OCI-LY1 (cell line): ENCODE results near the gene MYBPC1.
"Not testable (repeated sequence)": the region's sequence is repeated elsewhere in the genome, so short reads cannot be mapped to it uniquely, and the experiment has no call there.

Experiments used
- H2AFZ ChIP-seq: fragments of 200-600 bp; sonication (generic), shearing (Covaris generic); 2 replicates; pipeline ENCODE4 v1.6.0; 2014; ENCODE audit warnings: antibody characterized with exemption, mild to moderate bottlenecking, low read length
- H3F3A ChIP-seq: fragments of 200-600 bp; sonication (generic), shearing (Covaris generic); 2 replicates; pipeline ENCODE4 v1.6.0; 2014; ENCODE audit warnings: mild to moderate bottlenecking, antibody characterized with exemption, low read length, moderate library complexity; ENCODE audit not compliant: insufficient read depth
- H3K27ac ChIP-seq: fragments of 200-600 bp; sonication (generic); 2 replicates; pipeline ENCODE4 v1.5.1; 2014; ENCODE audit warnings: low read length, mixed run types, mild to moderate bottlenecking, low read depth; ENCODE audit not compliant: poor library complexity, severe bottlenecking
- H3K27me3 ChIP-seq: fragments of 200-600 bp; sonication (generic); 2 replicates; pipeline ENCODE4 v1.6.0; 2014; ENCODE audit warnings: antibody characterized with exemption, mild to moderate bottlenecking, low read length, moderate library complexity; ENCODE audit not compliant: insufficient read depth
- H3K36me3 ChIP-seq: fragments of 200-600 bp; sonication (generic); 2 replicates; pipeline ENCODE4 v1.6.1; 2014; ENCODE audit warnings: mild to moderate bottlenecking, antibody characterized with exemption, low read length, moderate library complexity, mixed read lengths; ENCODE audit not compliant: insufficient read depth
- H3K4me1 ChIP-seq: fragments of 200-600 bp; sonication (generic); 2 replicates; pipeline ENCODE4 v1.5.1; 2014; ENCODE audit warnings: mild to moderate bottlenecking, low read length, moderate library complexity; ENCODE audit not compliant: insufficient read depth, severe bottlenecking
- H3K4me2 ChIP-seq: fragments of 200-600 bp; sonication (generic), shearing (Covaris generic); 2 replicates; pipeline ENCODE4 v1.6.1; 2014; ENCODE audit warnings: low read length
- H3K4me3 ChIP-seq: fragments of 200-600 bp; sonication (generic); 2 replicates; pipeline ENCODE4 v1.5.1; 2014; ENCODE audit warnings: low read length, low read depth, mild to moderate bottlenecking, mixed read lengths; ENCODE audit not compliant: poor library complexity, severe bottlenecking
- H3K79me2 ChIP-seq: fragments of 200-600 bp; shearing (Covaris generic); 2 replicates; pipeline ENCODE4 v1.6.1; 2016; ENCODE audit warnings: mixed run types, low read length, mixed read lengths; ENCODE audit not compliant: insufficient read depth
- H3K9ac ChIP-seq: fragments of 200-600 bp; sonication (generic), shearing (Covaris generic); 2 replicates; pipeline ENCODE4 v1.6.1; 2014; ENCODE audit warnings: mild to moderate bottlenecking, low read length, mixed read lengths
- H3K9me2 ChIP-seq: fragments of 200-600 bp; sonication (generic), shearing (Covaris generic); 2 replicates; pipeline ENCODE4 v1.6.1; 2014; ENCODE audit warnings: low read depth, mild to moderate bottlenecking, low read length, mixed read lengths
- H3K9me3 ChIP-seq: fragments of 200-600 bp; shearing (Covaris generic); 2 replicates; pipeline ENCODE4 v1.6.1; 2014; ENCODE audit warnings: low read length, mixed read lengths
- H4K20me1 ChIP-seq: fragments of 200-600 bp; sonication (generic), shearing (Covaris generic); 2 replicates; pipeline ENCODE4 v1.6.0; 2016; ENCODE audit warnings: mild to moderate bottlenecking, low read length; ENCODE audit not compliant: insufficient read depth
- EZH2 ChIP-seq: fragments of 200-600 bp; sonication (generic), shearing (Covaris generic); IDR thresholded peaks from 2 replicates; pipeline ENCODE4 v1.8.0; 2017; ENCODE audit warnings: borderline replicate concordance, mixed run types, mild to moderate bottlenecking, antibody characterized with exemption, low read length, moderate library complexity, mixed read lengths
- TF ChIP-seq, protein P1 (sequence below): fragments of 200-600 bp; sonication (generic), shearing (Covaris generic); IDR thresholded peaks from 2 replicates; pipeline ENCODE4 v1.5.1; 2017; ENCODE audit warnings: mild to moderate bottlenecking, antibody characterized with exemption, low read length, moderate library complexity, mixed read lengths

MYBPC1 gene

DNA sequence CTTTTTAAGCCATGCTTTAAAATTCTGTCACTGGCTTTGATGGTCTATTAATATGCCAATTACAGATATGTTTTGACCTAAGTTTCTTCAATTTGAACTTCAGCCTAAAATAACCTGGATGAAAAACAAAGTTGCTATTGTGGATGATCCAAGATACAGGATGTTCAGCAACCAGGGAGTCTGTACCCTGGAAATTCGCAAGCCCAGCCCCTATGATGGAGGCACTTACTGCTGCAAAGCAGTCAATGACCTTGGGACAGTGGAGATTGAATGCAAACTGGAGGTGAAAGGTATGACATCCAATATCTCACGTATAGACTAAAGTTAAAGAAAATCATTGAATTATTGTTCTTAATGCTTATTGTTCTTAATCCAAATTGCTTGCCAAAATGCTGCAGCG is 85.5 kb downstream of the MYBPC1 start:
- Histone ChIP-seq H3K36me3 (no peaks in the 10 kb centered on the region), H3K79me2 (no peaks in the 10 kb centered on the region), H4K20me1 (no peaks in the 10 kb centered on the region), H3K9ac (no peak overlapping the region), H3K4me3 (no peak overlapping the region), H3K27ac (no peak overlapping the region), H3K9me2 (no peaks in the 10 kb centered on the region), H3K27me3 (no peaks in the 10 kb centered on the region), H3K9me3 (no peaks in the 10 kb centered on the region), H3K4me1 (peaks cover 7% of the 10 kb centered on the region), H3K4me2 (no peak overlapping the region), H2AFZ (no peak overlapping the region), H3F3A (no peaks in the 10 kb centered on the region)
- TF ChIP-seq, protein P1, sequence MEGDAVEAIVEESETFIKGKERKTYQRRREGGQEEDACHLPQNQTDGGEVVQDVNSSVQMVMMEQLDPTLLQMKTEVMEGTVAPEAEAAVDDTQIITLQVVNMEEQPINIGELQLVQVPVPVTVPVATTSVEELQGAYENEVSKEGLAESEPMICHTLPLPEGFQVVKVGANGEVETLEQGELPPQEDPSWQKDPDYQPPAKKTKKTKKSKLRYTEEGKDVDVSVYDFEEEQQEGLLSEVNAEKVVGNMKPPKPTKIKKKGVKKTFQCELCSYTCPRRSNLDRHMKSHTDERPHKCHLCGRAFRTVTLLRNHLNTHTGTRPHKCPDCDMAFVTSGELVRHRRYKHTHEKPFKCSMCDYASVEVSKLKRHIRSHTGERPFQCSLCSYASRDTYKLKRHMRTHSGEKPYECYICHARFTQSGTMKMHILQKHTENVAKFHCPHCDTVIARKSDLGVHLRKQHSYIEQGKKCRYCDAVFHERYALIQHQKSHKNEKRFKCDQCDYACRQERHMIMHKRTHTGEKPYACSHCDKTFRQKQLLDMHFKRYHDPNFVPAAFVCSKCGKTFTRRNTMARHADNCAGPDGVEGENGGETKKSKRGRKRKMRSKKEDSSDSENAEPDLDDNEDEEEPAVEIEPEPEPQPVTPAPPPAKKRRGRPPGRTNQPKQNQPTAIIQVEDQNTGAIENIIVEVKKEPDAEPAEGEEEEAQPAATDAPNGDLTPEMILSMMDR = no peak
- TF ChIP-seq EZH2 = no peak

- TF ChIP-seq, protein P1 = no peak
- TF ChIP-seq EZH2 = no peak
- H3K4me2 ChIP-seq = no peak overlapping the region
- H2AFZ ChIP-seq = no peak overlapping the region
- no peak overlapping the region for H3K9ac ChIP-seq
- no peaks in the 10 kb centered on the region for H3K27me3 ChIP-seq
- H3K79me2 ChIP-seq = no peaks in the 10 kb centered on the region
- no peaks in the 10 kb centered on the region for H3K9me3 ChIP-seq
- no peak overlapping the region for H3K27ac ChIP-seq
- H4K20me1 ChIP-seq = no peaks in the 10 kb centered on the region
- no peaks in the 10 kb centered on the region for H3F3A ChIP-seq
- H3K4me3 ChIP-seq = no peak overlapping the region
- no peaks in the 10 kb centered on the region for H3K36me3 ChIP-seq
- peaks cover 7% of the 10 kb centered on the region for H3K4me1 ChIP-seq
- no peaks in the 10 kb centered on the region for H3K9me2 ChIP-seq
These were observed 85.9 kb downstream of the MYBPC1 start for GRCh38 chr12:101680647-101681046.

- H3K4me3 ChIP-seq, H3K79me2 ChIP-seq, H2AFZ ChIP-seq, H3K9ac ChIP-seq, H3K9me3 ChIP-seq, H3K9me2 ChIP-seq, H3K27ac ChIP-seq, H3K36me3 ChIP-seq, H3K27me3 ChIP-seq, H3F3A ChIP-seq, H3K4me2 ChIP-seq, H3K4me1 ChIP-seq, H4K20me1 ChIP-seq: not testable (repeated sequence)
These were observed 86.9 kb downstream of the MYBPC1 start for GRCh38 chr12:101681627-101682026.

GRCh38 chr12:101685092-101685491 is 90.3 kb downstream of the MYBPC1 start:
- no peak overlapping the region for H2AFZ ChIP-seq
- H3K36me3 ChIP-seq = no peaks in the 10 kb centered on the region
- no peak overlapping the region for H3K4me2 ChIP-seq
- H3K4me1 ChIP-seq = peaks cover 7% of the 10 kb centered on the region
- H3K27ac ChIP-seq = no peak overlapping the region
- no peaks in the 10 kb centered on the region for H3K79me2 ChIP-seq
- no peak overlapping the region for H3K9ac ChIP-seq
- no peaks in the 10 kb centered on the region for H3K9me2 ChIP-seq
- H3K4me3 ChIP-seq = no peak overlapping the region
- no peaks in the 10 kb centered on the region for H4K20me1 ChIP-seq
- no peaks in the 10 kb centered on the region for H3F3A ChIP-seq
- no peak for TF ChIP-seq EZH2
- TF ChIP-seq, protein P1 = no peak
- no peaks in the 10 kb centered on the region for H3K27me3 ChIP-seq
- H3K9me3 ChIP-seq = no peaks in the 10 kb centered on the region
